Posterior cingulate gyrus (tissue), 11 donors: ENCODE measurements around the gene ARL2.
"Not testable (repeated sequence)": the region's sequence is repeated elsewhere in the genome, so short reads cannot be mapped to it uniquely, and the experiment has no call there.

Source experiments
- DNase-seq, 10 donors: peaks; one replicate each; pipeline versions ENCODE4 v3.0.0 to v3.0.0-alpha.2; 2020 to 2021; ENCODE audit warnings: mixed read lengths in 3 of 10
- intact Hi-C: fragments of 100-400 bp; cut with DNase I; formaldehyde crosslinking; loops from one replicate; pipeline ENCODE4 v1.15.1; 2023

Gene ARL2

GRCh38 chr11:65003282-65003681 is 10.7 kb upstream of the ARL2 start:
- intact Hi-C loops = no loop called here
- DNase-seq = peak in 2 of 10 donors; percentile 3 to 54

- DNase-seq, intact Hi-C loops: not testable (repeated sequence)
Measured at GRCh38 chr11:65003968-65004367, 10.0 kb upstream of the ARL2 start.

GRCh38 chr11:65008016-65008415 is 5.9 kb upstream of the ARL2 start:
- DNase-seq = no peak
- intact Hi-C loops = no loop called here

GRCh38 chr11:65008873-65009272 is 5.1 kb upstream of the ARL2 start:
- DNase-seq = no peak
- intact Hi-C loops = no loop called here

- peak; percentile 81 to 98 (median 89) for DNase-seq
- intact Hi-C loops = loop anchor here (2.0 to 5.0 kb wide), 3 partner anchors 86 to 166 kb away; no protein-coding TSS in a partner anchor
Measured at GRCh38 chr11:65013130-65013887, 651 bp upstream of the ARL2 start.

- intact Hi-C loops = loop anchor here (1.0 to 5.0 kb wide), 5 partner anchors 13 to 167 kb away; partner anchors contain the start of genes CDCA5, SAC3D1, SNX15 and ZFPL1
- DNase-seq = peak in 1 of 10 donors; percentile 33
Measured at GRCh38 chr11:65014726-65015227, 817 bp downstream of the ARL2 start.

- intact Hi-C loops = no loop called here
- no peak for DNase-seq
Measured at GRCh38 chr11:65016705-65017104, 2.7 kb downstream of the ARL2 start.

GRCh38 chr11:65017937-65018336 is 4.0 kb downstream of the ARL2 start:
- intact Hi-C loops = no loop called here
- no peak for DNase-seq

GRCh38 chr11:65019824-65020223 is 5.9 kb downstream of the ARL2 start:
- no peak for DNase-seq
- intact Hi-C loops = no loop called here

- intact Hi-C loops = no loop called here
- DNase-seq = no peak
Measured at GRCh38 chr11:65021003-65021402, 7.0 kb downstream of the ARL2 start.

- intact Hi-C loops = no loop called here
- DNase-seq = peak in 1 of 10 donors; percentile 51
Measured at GRCh38 chr11:65021509-65021908, 7.5 kb downstream of the ARL2 start.

- DNase-seq, intact Hi-C loops: not testable (repeated sequence)
Measured at GRCh38 chr11:65023502-65023901, 9.5 kb downstream of the ARL2 start.

- intact Hi-C loops = loop anchor here (1.0 to 5.0 kb wide), 5 partner anchors 13 to 103 kb away; partner anchors contain the start of genes ARL2, CDCA5, PPP2R5B and TM7SF2
Measured at GRCh38 chr11:65026810-65027209, 12.8 kb downstream of the ARL2 start.

GRCh38 chr11:65027213-65028067 is 13.5 kb downstream of the ARL2 start, which contains the start of gene SNX15:
Gene SNX15 (plus strand): TSS chr11:65027439. CDS start chr11:65027538, 99 bp downstream.
- DNase-seq = peak; percentile 92 to 99 (median 94)
- intact Hi-C loops = loop anchor here (1.0 to 5.0 kb wide), 5 partner anchors 13 to 103 kb away; partner anchors contain the start of genes ARL2, CDCA5, PPP2R5B and TM7SF2

More at GRCh38 chr11:65026810-65027209, 12.8 kb downstream of the ARL2 start:
- no peak for DNase-seq

GRCh38 chr11:65032216-65032615 is 18.3 kb downstream of the ARL2 start:
- intact Hi-C loops = no loop called here
- peak in 1 of 10 donors; percentile 55 for DNase-seq

GRCh38 chr11:65034423-65034822 is 20.5 kb downstream of the ARL2 start:
- no peak for DNase-seq
- intact Hi-C loops = no loop called here

GRCh38 chr11:65035579-65035978 is 21.6 kb downstream of the ARL2 start:
- DNase-seq = no peak
- intact Hi-C loops = no loop called here

- intact Hi-C loops = no loop called here
- peak in 9 of 10 donors; percentile 41 to 93 (median 66) for DNase-seq
Measured at GRCh38 chr11:65036931-65037330, 23.0 kb downstream of the ARL2 start.

- intact Hi-C loops = loop anchor here (1.0 to 2.0 kb wide), 2 partner anchors 10 to 26 kb away; partner anchors contain the start of gene ARL2
- DNase-seq = no peak
Measured at GRCh38 chr11:65040520-65040846, 26.5 kb downstream of the ARL2 start.

- intact Hi-C loops = loop anchor here (1.0 to 2.0 kb wide), 3 partner anchors 11 to 43 kb away; partner anchors contain the start of genes ARL2, CDCA5 and ZFPL1
- peak; percentile 81 to 98 (median 90) for DNase-seq
Measured at GRCh38 chr11:65040847-65041622, 27.1 kb downstream of the ARL2 start, which contains the start of gene SAC3D1. Gene SAC3D1 (plus strand): TSS chr11:65041210. CDS start chr11:65041293, 83 bp downstream.
